Subcutaneous adipose tissue (tissue), 4 donors: ENCODE results near the gene GPHN. TPM values are rescaled to one million over a fixed set of nuclear protein-coding genes. Genes with fewer than 3 reads are reported as not detected.

ENCODE experiments used
- CTCF ChIP-seq: fragments of 450-650 bp; IDR thresholded peaks from one replicate; pipeline ENCODE4 v1.5.1; 2016; ENCODE audit warnings: low read depth, mild to moderate bottlenecking, control low read depth, antibody characterized with exemption, moderate library complexity
- total RNA-seq, 4 donors: library from RNA; depleted of rRNA; stranded (reverse); fragments of >200 nt; gene quantifications; one replicate each; pipeline ENCODE4 v1.1.0, GENCODE V29; 2016

Gene GPHN
- total RNA-seq, 4 donors from 2014 or later = 18.0 to 38.2 (median 20.5) TPM

GRCh38 chr14:66910311-66910840 lies 402.4 kb downstream of the GPHN start:
- TF ChIP-seq CTCF = no peak

DNA sequence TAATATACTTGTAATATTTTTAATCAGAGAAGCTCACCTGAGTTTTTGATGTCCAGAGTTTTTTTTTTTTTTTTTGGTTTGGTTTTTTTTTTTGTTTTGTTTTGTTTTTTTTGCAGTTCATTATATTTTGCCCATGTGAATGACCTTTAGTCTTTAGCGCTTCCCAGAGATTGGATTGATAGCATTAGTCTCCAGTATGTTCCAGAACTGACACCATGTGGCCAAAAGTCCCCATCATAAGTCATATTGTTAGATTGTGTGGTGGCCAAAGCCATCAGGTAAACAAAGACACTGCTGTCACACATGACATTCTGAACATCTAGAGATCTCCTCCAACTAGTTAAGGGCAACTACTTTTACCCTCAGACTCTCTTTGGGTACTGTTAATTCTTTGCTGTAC lies 408.5 kb downstream of the GPHN start:
- no peak for TF ChIP-seq CTCF

GRCh38 chr14:66918527-66918926 lies 410.6 kb downstream of the GPHN start:
- no peak for TF ChIP-seq CTCF

GRCh38 chr14:66920196-66920595 lies 412.2 kb downstream of the GPHN start:
- no peak for TF ChIP-seq CTCF

DNA sequence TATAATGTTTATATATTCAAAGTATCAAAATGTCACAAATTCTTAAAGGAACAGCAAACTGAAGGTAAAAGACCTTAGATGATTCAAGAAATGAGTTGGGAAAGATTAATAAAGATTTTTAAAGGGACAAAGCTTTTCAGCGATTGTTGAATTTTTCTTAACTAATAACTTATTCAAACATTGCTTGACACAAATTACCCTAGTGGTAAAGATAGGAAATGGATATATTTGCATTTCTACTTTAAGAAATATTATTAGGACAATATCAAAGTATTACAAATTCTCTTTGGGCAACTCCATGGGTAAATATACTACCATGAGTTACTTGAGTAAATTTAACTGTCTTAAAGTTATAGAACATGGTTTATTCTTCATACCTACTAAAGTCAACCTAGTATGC lies 415.3 kb downstream of the GPHN start:
- no peak for TF ChIP-seq CTCF

DNA sequence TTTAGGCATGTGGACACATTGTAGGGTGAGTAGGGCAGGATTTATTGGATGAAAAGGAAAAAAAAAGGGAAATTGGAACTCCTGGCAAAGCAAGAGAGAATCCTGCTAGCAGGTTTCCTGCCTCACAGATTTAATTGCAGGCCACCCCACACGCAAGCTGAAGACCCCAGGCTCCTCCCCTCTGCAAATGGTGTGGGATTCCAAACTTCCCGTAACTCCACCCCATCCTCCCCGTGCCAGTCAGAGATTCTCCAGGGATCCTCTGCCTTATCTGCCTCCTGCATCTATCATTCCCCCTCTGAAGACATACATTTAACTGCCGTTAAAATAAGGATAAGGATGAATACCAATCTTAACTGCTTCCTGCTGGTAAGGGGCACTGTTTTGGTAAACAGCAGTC lies 431.5 kb downstream of the GPHN start:
- TF ChIP-seq CTCF = no peak

DNA sequence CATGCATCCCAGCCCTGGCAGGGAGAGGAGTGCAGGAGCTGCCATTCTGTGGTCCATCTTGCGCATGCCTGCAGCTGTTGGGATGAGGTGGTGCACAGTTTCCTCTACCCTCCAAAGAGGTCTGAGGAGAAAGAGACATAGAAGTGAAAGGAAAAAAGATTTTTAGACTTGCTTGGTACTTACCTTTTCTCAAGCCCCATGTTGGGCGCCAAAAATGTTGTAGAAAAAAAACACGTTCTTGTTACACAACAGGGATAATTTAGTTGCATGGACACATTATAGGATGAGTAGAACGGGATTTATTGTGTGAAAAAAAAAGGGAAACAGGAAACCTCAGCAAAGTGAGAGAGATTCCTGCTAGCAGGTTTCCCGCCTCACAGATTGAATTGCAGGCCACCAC lies 436.9 kb downstream of the GPHN start:
- TF ChIP-seq CTCF = no peak
